Measurements from ENCODE around the gene LHFPL5. TPM values are rescaled to one million over a fixed set of nuclear protein-coding genes. Genes with fewer than 3 reads are reported as not detected.

LHFPL5 gene
- total and polyA plus RNA-seq, 2 of the 13 experiments (the other 11 are each of a cell fraction or from before 2014, with no cell fraction given), result 0.03 TPM; not detected in 1

- H4K20me1 ChIP-seq (ENCODE audit: insufficient read depth, low read length), result no peaks in the 10 kb centered on the region
- H3K79me2 ChIP-seq (ENCODE audit: insufficient read depth, low read length), result no peaks in the 10 kb centered on the region
- H3K4me2 ChIP-seq (ENCODE audit: low read depth, low read length), result peak overlapping the region; percentile 18; the same call in 1 of the 2 replicates
- H3K9ac ChIP-seq (ENCODE audit: insufficient read depth, low read depth, low read length), result no peak overlapping the region
- H3K36me3 ChIP-seq (replicated peaks in 1 of 2; ENCODE audit: control insufficient read depth in 1 of 2, insufficient read depth in 2 of 2, low read length in 2 of 2), result no peaks in the 10 kb centered on the region
- intact Hi-C loops (cut with micrococcal nuclease; ENCODE audit: unreplicated experiment) (no loop called here), in situ Hi-C loops (cut with HindIII; ENCODE audit: extremely low pct_ligation_motif_present, low pct_unique_long_range_greater_than_20kb) (no loop called here)
- ChIA-PET POLR2A (no interaction called here), CTCF (ENCODE audit: low intra/inter-chr PET ratio, low total read pairs) (no interaction called here)
- no peak overlapping the region for H3K27ac ChIP-seq (ENCODE audit: extremely low read length, insufficient read depth, low read length)
- no peak overlapping the region; a peak in 1 of 6 replicates for H3K4me3 ChIP-seq (replicated peaks in 1 of 3; ENCODE audit: insufficient read depth in 1 of 3, low read depth in 2 of 3, low read length in 3 of 3)
- H3K9me3 ChIP-seq (ENCODE audit: low read length), result no peaks in the 10 kb centered on the region
- peak; percentile 36 for DNase-seq (ENCODE audit: low spot score)
- H2AFZ ChIP-seq (ENCODE audit: low read length), result no peak overlapping the region
- no TSS peak for BruUV-seq (replicated peaks)
- 31% methylated on average over 13 of the region's 13 CpGs for WGBS (ENCODE audit: low lambda C conversion rate)
- H3K27me3 ChIP-seq (ENCODE audit: control insufficient read depth in 1 of 2, insufficient read depth in 2 of 2, low read length in 2 of 2), result peaks cover under 1 to 18% of the 10 kb centered on the region in 2 experiments; a peak in 3 of 5 replicates
- H3K4me1 ChIP-seq (ENCODE audit: insufficient read depth, low read length), result peaks cover 18% of the 10 kb centered on the region
- ATAC-seq, result peak; percentile 82
- no peak for FAIRE-seq
- TF ChIP-seq ESRRA (CRISPR knock-in tag; IDR thresholded peaks at IDR 0.05; ENCODE audit: low read depth), result peak; percentile 80; the same call in 1 of the 2 replicates
- TF ChIP-seq KDM1A (CRISPR knock-in tag; IDR thresholded peaks at IDR 0.05), result no peak
- TF ChIP-seq, protein P1, sequence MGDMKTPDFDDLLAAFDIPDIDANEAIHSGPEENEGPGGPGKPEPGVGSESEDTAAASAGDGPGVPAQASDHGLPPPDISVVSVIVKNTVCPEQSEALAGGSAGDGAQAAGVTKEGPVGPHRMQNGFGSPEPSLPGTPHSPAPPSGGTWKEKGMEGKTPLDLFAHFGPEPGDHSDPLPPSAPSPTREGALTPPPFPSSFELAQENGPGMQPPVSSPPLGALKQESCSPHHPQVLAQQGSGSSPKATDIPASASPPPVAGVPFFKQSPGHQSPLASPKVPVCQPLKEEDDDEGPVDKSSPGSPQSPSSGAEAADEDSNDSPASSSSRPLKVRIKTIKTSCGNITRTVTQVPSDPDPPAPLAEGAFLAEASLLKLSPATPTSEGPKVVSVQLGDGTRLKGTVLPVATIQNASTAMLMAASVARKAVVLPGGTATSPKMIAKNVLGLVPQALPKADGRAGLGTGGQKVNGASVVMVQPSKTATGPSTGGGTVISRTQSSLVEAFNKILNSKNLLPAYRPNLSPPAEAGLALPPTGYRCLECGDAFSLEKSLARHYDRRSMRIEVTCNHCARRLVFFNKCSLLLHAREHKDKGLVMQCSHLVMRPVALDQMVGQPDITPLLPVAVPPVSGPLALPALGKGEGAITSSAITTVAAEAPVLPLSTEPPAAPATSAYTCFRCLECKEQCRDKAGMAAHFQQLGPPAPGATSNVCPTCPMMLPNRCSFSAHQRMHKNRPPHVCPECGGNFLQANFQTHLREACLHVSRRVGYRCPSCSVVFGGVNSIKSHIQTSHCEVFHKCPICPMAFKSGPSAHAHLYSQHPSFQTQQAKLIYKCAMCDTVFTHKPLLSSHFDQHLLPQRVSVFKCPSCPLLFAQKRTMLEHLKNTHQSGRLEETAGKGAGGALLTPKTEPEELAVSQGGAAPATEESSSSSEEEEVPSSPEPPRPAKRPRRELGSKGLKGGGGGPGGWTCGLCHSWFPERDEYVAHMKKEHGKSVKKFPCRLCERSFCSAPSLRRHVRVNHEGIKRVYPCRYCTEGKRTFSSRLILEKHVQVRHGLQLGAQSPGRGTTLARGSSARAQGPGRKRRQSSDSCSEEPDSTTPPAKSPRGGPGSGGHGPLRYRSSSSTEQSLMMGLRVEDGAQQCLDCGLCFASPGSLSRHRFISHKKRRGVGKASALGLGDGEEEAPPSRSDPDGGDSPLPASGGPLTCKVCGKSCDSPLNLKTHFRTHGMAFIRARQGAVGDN (CRISPR knock-in tag; IDR thresholded peaks at IDR 0.05), result peak; percentile 30; the same call in 1 of the 2 replicates
- no peak for TF ChIP-seq ZNF879 (CRISPR knock-in tag; IDR thresholded peaks at IDR 0.05)
- TF ChIP-seq, protein P2, sequence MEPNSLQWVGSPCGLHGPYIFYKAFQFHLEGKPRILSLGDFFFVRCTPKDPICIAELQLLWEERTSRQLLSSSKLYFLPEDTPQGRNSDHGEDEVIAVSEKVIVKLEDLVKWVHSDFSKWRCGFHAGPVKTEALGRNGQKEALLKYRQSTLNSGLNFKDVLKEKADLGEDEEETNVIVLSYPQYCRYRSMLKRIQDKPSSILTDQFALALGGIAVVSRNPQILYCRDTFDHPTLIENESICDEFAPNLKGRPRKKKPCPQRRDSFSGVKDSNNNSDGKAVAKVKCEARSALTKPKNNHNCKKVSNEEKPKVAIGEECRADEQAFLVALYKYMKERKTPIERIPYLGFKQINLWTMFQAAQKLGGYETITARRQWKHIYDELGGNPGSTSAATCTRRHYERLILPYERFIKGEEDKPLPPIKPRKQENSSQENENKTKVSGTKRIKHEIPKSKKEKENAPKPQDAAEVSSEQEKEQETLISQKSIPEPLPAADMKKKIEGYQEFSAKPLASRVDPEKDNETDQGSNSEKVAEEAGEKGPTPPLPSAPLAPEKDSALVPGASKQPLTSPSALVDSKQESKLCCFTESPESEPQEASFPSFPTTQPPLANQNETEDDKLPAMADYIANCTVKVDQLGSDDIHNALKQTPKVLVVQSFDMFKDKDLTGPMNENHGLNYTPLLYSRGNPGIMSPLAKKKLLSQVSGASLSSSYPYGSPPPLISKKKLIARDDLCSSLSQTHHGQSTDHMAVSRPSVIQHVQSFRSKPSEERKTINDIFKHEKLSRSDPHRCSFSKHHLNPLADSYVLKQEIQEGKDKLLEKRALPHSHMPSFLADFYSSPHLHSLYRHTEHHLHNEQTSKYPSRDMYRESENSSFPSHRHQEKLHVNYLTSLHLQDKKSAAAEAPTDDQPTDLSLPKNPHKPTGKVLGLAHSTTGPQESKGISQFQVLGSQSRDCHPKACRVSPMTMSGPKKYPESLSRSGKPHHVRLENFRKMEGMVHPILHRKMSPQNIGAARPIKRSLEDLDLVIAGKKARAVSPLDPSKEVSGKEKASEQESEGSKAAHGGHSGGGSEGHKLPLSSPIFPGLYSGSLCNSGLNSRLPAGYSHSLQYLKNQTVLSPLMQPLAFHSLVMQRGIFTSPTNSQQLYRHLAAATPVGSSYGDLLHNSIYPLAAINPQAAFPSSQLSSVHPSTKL (CRISPR knock-in tag; IDR thresholded peaks at IDR 0.05), result peak; percentile 49
- TF ChIP-seq TBP (CRISPR knock-in tag; IDR thresholded peaks at IDR 0.05), result no peak
- no peak for TF ChIP-seq ATF4 (CRISPR knock-in tag; IDR thresholded peaks at IDR 0.05)
- TF ChIP-seq, protein P3, sequence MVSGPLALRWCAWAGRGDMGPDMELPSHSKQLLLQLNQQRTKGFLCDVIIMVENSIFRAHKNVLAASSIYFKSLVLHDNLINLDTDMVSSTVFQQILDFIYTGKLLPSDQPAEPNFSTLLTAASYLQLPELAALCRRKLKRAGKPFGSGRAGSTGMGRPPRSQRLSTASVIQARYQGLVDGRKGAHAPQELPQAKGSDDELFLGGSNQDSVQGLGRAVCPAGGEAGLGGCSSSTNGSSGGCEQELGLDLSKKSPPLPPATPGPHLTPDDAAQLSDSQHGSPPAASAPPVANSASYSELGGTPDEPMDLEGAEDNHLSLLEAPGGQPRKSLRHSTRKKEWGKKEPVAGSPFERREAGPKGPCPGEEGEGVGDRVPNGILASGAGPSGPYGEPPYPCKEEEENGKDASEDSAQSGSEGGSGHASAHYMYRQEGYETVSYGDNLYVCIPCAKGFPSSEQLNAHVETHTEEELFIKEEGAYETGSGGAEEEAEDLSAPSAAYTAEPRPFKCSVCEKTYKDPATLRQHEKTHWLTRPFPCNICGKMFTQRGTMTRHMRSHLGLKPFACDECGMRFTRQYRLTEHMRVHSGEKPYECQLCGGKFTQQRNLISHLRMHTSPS (CRISPR knock-in tag; IDR thresholded peaks at IDR 0.05; ENCODE audit: low read depth), result no peak
- no peak for TF ChIP-seq DNMT1 (CRISPR knock-in tag; IDR thresholded peaks at IDR 0.05)
- TF ChIP-seq ZNF552 (CRISPR knock-in tag; IDR thresholded peaks at IDR 0.05; ENCODE audit: borderline replicate concordance), result no peak
- no peak for TF ChIP-seq NR2F6 (IDR thresholded peaks at IDR 0.05)
- TF ChIP-seq NR2F6 (CRISPR knock-in tag; IDR thresholded peaks at IDR 0.05), result no peak
Measured at GRCh38 chr6:35787266-35788218, 17.6 kb upstream of the LHFPL5 start.
